K562 (cell line): Measurements from ENCODE around the gene RAD1. TPM values are rescaled to one million over a fixed set of nuclear protein-coding genes. Genes with fewer than 3 reads are reported as not detected.

ENCODE experiments used
- BMI1 ChIP-seq: fragments of 150-350 bp; IDR thresholded peaks from 2 replicates; pipeline ENCODE4 v1.6.1; 2014; ENCODE audit warnings: low read length
- FOXJ2 ChIP-seq: fragments of 200-800 bp; sonication (Bioruptor generic); IDR thresholded peaks from 2 replicates; pipeline ENCODE4 v1.6.1; 2016; ENCODE audit warnings: missing genetic modification characterization, missing compliant biosample characterization
- KDM5B ChIP-seq: fragments of 200-600 bp; sonication (generic); IDR thresholded peaks from 2 replicates; pipeline ENCODE4 v1.6.1; 2012; ENCODE audit warnings: low read depth, mild to moderate bottlenecking, moderate library complexity, low read length, control low read depth, inconsistent platforms; ENCODE audit not compliant: insufficient replicate concordance
- MEIS2 ChIP-seq: fragments of 450-650 bp; IDR thresholded peaks from 2 replicates; pipeline ENCODE4 v1.6.1; 2014; ENCODE audit warnings: mild to moderate bottlenecking; ENCODE audit not compliant: partially characterized antibody
- MYNN ChIP-seq, 2 experiments: sonication (generic); formaldehyde crosslinking in 1 of 2; IDR thresholded peaks; 2 replicates each; pipeline versions ENCODE4 v1.5.0 to v1.6.1; 2016 to 2020; ENCODE audit warnings: antibody characterized with exemption in 1 of 2, missing genetic modification reagents in 1 of 2
- NCOR1 ChIP-seq: fragments of 450-650 bp; IDR thresholded peaks from 2 replicates; pipeline ENCODE4 v1.6.1; 2016; ENCODE audit warnings: mild to moderate bottlenecking, moderate library complexity
- NFXL1 ChIP-seq: fragments of 450-650 bp; formaldehyde crosslinking; IDR thresholded peaks from 2 replicates; pipeline ENCODE4 v1.4.0; 2021; ENCODE audit warnings: mild to moderate bottlenecking
- NONO ChIP-seq, 2 experiments: fragments of 200-400 bp in 1 of 2; fragments of 450-650 bp in 1 of 2; formaldehyde crosslinking in 1 of 2; IDR thresholded peaks; 2 replicates each; pipeline ENCODE4 v1.6.1; 2017; ENCODE audit warnings: low read depth in 2 of 2, mild to moderate bottlenecking in 2 of 2, moderate library complexity in 2 of 2, low read length in 1 of 2
- NR2C1 ChIP-seq, 2 experiments: fragments of 450-650 bp; IDR thresholded peaks; 2 replicates each; pipeline ENCODE4 v1.6.1; 2017; ENCODE audit warnings: mild to moderate bottlenecking in 2 of 2, antibody characterized with exemption in 1 of 2, inconsistent platforms in 1 of 2, missing compliant biosample characterization in 1 of 2, missing genetic modification characterization in 1 of 2
- POLR3A ChIP-seq: IDR thresholded peaks from 2 replicates; pipeline ENCODE4 v1.6.1; 2011; ENCODE audit warnings: borderline replicate concordance, mild to moderate bottlenecking, moderate library complexity; ENCODE audit not compliant: insufficient read length, insufficient read depth; ENCODE audit errors: extremely low read depth
- SMARCA5 ChIP-seq: fragments of 450-650 bp; IDR thresholded peaks from 2 replicates; pipeline ENCODE4 v1.6.1; 2016
- TAF7 ChIP-seq: fragments of 450-650 bp; IDR thresholded peaks from 2 replicates; pipeline ENCODE4 v1.6.1; 2016; ENCODE audit warnings: missing genetic modification characterization, missing compliant biosample characterization
- TEAD1 ChIP-seq, 2 experiments: fragments of 450-650 bp in 1 of 2; sonication (generic) in 1 of 2; formaldehyde crosslinking; IDR thresholded peaks; 2 replicates each; pipeline versions ENCODE4 v1.4.0 to v1.8.0; 2020 to 2022; ENCODE audit warnings: mild to moderate bottlenecking in 2 of 2, missing genetic modification reagents in 1 of 2
- ZFP36 ChIP-seq: fragments of 150-350 bp; IDR thresholded peaks from 2 replicates; pipeline ENCODE4 v1.6.1; 2018; ENCODE audit warnings: low read length, low read depth; ENCODE audit not compliant: partially characterized antibody
- ZNF316 ChIP-seq: fragments of 450-650 bp; IDR thresholded peaks from 2 replicates; pipeline ENCODE4 v1.6.1; 2016
- ZNF41 ChIP-seq: fragments of 250-450 bp; sonication (Bioruptor Pico); conservative IDR thresholded peaks from 2 replicates; pipeline ENCODE4 v1.4.0; 2020; ENCODE audit warnings: mild to moderate bottlenecking
- ZNF589 ChIP-seq: fragments of 200-800 bp; sonication (Bioruptor generic); IDR thresholded peaks from 2 replicates; pipeline ENCODE4 v1.6.1; 2016; ENCODE audit warnings: low read depth, missing genetic modification characterization, missing compliant biosample characterization
- ZNF830 ChIP-seq: fragments of 250-450 bp; sonication (Bioruptor Pico); IDR thresholded peaks from 2 replicates; pipeline ENCODE4 v1.5.0; 2021; ENCODE audit warnings: mild to moderate bottlenecking
- ZZZ3 ChIP-seq: fragments of 450-650 bp; IDR thresholded peaks from 2 replicates; pipeline ENCODE4 v1.6.1; 2016; ENCODE audit warnings: antibody characterized with exemption, mild to moderate bottlenecking, moderate library complexity
- polyA plus RNA-seq, 8 experiments: library from polyadenylated mRNA; depleted of rRNA in 4 of 8; stranded (reverse) in 5 of 8; unstranded in 3 of 8; fragments of >200 nt; fragmentation: Nextera tagmentation in 2 of 8; fragmentation: Illumina TruSeq in 1 of 8; extraction: Ambion mirVana in 2 of 8; extraction: Trizol in 1 of 8; gene quantifications; 2 replicates each; pipeline versions ENCODE4 v1.2.1 to v1.2.3, GENCODE V29; 2011 to 2014; ENCODE audit warnings: inconsistent platforms in 1 of 8, missing spikeins in 1 of 8
- total RNA-seq, 7 experiments: library from RNA; depleted of rRNA in 6 of 7; stranded (reverse); fragments of >200 nt in 6 of 7; fragmentation: Illumina TruSeq in 2 of 7; extraction: Trizol in 2 of 7; gene quantifications; 2 replicates each; pipeline versions ENCODE4 v1.2.1 to v1.2.3, GENCODE V29; 2011 to 2021; ENCODE audit warnings: low replicate concordance in 1 of 7
- TF ChIP-seq, protein P1 (sequence below): sonication (generic); formaldehyde crosslinking; IDR thresholded peaks from 2 replicates; pipeline ENCODE4 v1.8.1; 2022; ENCODE audit warnings: missing genetic modification reagents
- TF ChIP-seq, protein P2 (sequence below): sonication (generic); formaldehyde crosslinking; IDR thresholded peaks from 2 replicates; pipeline ENCODE4 v1.8.1; 2022; ENCODE audit warnings: missing genetic modification reagents
- TF ChIP-seq, protein P3 (sequence below), 2 experiments: fragments of 450-650 bp in 1 of 2; sonication (generic) in 1 of 2; formaldehyde crosslinking in 1 of 2; IDR thresholded peaks in 1 of 2; conservative IDR thresholded peaks in 1 of 2; 2 replicates each; pipeline versions ENCODE4 v1.6.1 to v1.8.1; 2016 to 2023; ENCODE audit warnings: mild to moderate bottlenecking in 2 of 2, moderate library complexity in 2 of 2, inconsistent platforms in 1 of 2, missing genetic modification reagents in 1 of 2

The RAD1 gene
- total and polyA plus RNA-seq, 9 of the 15 experiments (the other 6 are each of a cell fraction or from before 2014, with no cell fraction given) = 44.5 to 148 (median 60.8) TPM

DNA sequence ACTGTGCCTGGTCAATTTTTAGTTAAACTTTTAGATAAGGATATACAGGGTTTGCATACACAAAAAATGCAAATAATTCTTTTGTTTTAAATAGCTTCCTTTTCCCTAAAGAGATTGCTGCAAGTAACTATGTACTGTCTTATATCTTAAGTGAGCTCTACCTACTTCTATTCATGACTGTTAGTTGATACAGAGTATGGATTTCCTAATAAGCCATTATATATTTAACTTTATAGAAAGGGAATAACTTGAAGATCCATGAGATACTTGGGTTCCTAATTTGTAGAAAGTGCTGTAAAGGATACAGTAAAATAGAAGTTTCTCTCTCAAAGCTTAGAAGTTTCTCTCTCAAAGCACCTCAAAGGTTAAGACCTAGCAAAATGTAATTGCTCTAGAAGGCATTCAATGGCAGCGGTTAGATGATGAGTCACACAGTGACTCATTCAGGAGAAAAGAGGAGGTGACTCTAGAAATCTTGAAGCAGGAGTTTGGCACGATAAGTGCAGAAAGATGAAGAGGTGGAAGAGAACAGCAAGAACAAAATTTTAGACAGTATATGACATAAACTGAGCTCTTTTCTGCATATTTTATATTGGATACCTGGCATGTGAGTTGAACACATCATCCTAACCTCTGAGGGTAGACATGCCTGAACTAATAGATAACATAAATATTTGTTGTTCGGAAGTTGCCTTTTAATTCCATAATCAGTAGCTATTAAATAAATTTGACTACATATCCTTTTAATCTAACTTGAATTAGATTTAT is 8.6 kb upstream of the RAD1 start (continued):
- TF ChIP-seq, protein P1, sequence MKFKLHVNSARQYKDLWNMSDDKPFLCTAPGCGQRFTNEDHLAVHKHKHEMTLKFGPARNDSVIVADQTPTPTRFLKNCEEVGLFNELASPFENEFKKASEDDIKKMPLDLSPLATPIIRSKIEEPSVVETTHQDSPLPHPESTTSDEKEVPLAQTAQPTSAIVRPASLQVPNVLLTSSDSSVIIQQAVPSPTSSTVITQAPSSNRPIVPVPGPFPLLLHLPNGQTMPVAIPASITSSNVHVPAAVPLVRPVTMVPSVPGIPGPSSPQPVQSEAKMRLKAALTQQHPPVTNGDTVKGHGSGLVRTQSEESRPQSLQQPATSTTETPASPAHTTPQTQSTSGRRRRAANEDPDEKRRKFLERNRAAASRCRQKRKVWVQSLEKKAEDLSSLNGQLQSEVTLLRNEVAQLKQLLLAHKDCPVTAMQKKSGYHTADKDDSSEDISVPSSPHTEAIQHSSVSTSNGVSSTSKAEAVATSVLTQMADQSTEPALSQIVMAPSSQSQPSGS (CRISPR knock-in tag) = no peak
- peak; percentile 83 for TF ChIP-seq MEIS2
- TF ChIP-seq, protein P2, sequence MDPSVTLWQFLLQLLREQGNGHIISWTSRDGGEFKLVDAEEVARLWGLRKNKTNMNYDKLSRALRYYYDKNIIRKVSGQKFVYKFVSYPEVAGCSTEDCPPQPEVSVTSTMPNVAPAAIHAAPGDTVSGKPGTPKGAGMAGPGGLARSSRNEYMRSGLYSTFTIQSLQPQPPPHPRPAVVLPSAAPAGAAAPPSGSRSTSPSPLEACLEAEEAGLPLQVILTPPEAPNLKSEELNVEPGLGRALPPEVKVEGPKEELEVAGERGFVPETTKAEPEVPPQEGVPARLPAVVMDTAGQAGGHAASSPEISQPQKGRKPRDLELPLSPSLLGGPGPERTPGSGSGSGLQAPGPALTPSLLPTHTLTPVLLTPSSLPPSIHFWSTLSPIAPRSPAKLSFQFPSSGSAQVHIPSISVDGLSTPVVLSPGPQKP (CRISPR knock-in tag) = no peak
- no peak for TF ChIP-seq TEAD1 (CRISPR knock-in tag; IDR thresholded peaks at IDR 0.05)
- no peak for TF ChIP-seq FOXJ2 (tag)
- TF ChIP-seq NCOR1 = peak; percentile 66
- no peak for TF ChIP-seq NONO (IDR thresholded peaks at IDR 0.05; ENCODE audit: low read depth in 2 of 2, low read length in 1 of 2)
- TF ChIP-seq ZFP36 = no peak
- TF ChIP-seq ZNF316 = peak; percentile 87
- TF ChIP-seq ZNF589 = no peak
- TF ChIP-seq ZNF41 (CRISPR knock-in tag) = no peak
- no peak; the same call in 1 of the 2 replicates for TF ChIP-seq ZZZ3
- TF ChIP-seq NFXL1 (CRISPR knock-in tag) = no peak; the same call in 1 of the 2 replicates
- TF ChIP-seq, protein P3, sequence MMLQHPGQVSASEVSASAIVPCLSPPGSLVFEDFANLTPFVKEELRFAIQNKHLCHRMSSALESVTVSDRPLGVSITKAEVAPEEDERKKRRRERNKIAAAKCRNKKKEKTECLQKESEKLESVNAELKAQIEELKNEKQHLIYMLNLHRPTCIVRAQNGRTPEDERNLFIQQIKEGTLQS (IDR thresholded peaks at IDR 0.05) = peak; percentile 100
- TF ChIP-seq, protein P3 (CRISPR knock-in tag; conservative IDR thresholded peaks at IDR 0.05) = peak; percentile 98
- no peak for TF ChIP-seq TAF7
- TF ChIP-seq KDM5B = no peak
- no peak for TF ChIP-seq SMARCA5
- no peak for TF ChIP-seq BMI1
- 0 out of 2 replicates have a peak, but pooled peaks have one; percentile 33 for TF ChIP-seq MYNN (IDR thresholded peaks at IDR 0.05)
- TF ChIP-seq MYNN (CRISPR knock-in tag; IDR thresholded peaks at IDR 0.05) = no peak
- no peak for TF ChIP-seq POLR3A
- TF ChIP-seq NR2C1 (IDR thresholded peaks at IDR 0.05) = no peak
- no peak for TF ChIP-seq NR2C1 (tag; IDR thresholded peaks at IDR 0.05)
- TF ChIP-seq ZNF830 (CRISPR knock-in tag) = no peak
